Activated T-helper 2 cell treated with anti-CD3 and anti-CD28 coated beads, Interferon-gamma antibody, Interleukin-2, Interleukin-4, amounts not matched to agents 10 μg/mL and 5 μg/mL and 100 μg/mL, durations not matched to agents 14 hours and 24 hours and 36 hours (primary cell): ENCODE measurements around the gene TNNC2. TPM values are rescaled to one million over a fixed set of nuclear protein-coding genes. Genes with fewer than 3 reads are reported as not detected.
"Not testable (repeated sequence)": the region's sequence is repeated elsewhere in the genome, so short reads cannot be mapped to it uniquely, and the experiment has no call there.

Source experiments
- DNase-seq: peaks from one replicate; pipeline ENCODE4 v3.0.0; 2021; ENCODE audit warnings: low spot score
- H3K27ac Mint-ChIP-seq: one replicate; pipeline ENCODE4 v1.8.0; 2021; ENCODE audit warnings: mixed read lengths
- H3K27me3 Mint-ChIP-seq: one replicate; pipeline ENCODE4 v1.8.0; 2021; ENCODE audit warnings: low read depth, mixed read lengths
- H3K36me3 Mint-ChIP-seq: one replicate; pipeline ENCODE4 v1.8.0; 2021; ENCODE audit warnings: low read depth, mixed read lengths
- H3K4me1 Mint-ChIP-seq: one replicate; pipeline ENCODE4 v1.8.0; 2021; ENCODE audit warnings: low read depth, mixed read lengths
- H3K4me3 Mint-ChIP-seq: one replicate; pipeline ENCODE4 v1.8.0; 2021; ENCODE audit warnings: low read depth, mild to moderate bottlenecking, moderate library complexity, mixed read lengths
- H3K9me3 Mint-ChIP-seq: one replicate; pipeline ENCODE4 v1.8.0; 2021; ENCODE audit warnings: mixed read lengths
- intact Hi-C: fragments of 100-400 bp; cut with micrococcal nuclease; formaldehyde crosslinking; loops from one replicate; pipeline ENCODE4 v1.15.1; 2023
- total RNA-seq: library from RNA; stranded (reverse); gene quantifications from 2 replicates; pipeline ENCODE4 v1.2.3, GENCODE V29; 2022

The TNNC2 gene
- total RNA-seq, 1 donor from 2014 or later, result not detected

DNA sequence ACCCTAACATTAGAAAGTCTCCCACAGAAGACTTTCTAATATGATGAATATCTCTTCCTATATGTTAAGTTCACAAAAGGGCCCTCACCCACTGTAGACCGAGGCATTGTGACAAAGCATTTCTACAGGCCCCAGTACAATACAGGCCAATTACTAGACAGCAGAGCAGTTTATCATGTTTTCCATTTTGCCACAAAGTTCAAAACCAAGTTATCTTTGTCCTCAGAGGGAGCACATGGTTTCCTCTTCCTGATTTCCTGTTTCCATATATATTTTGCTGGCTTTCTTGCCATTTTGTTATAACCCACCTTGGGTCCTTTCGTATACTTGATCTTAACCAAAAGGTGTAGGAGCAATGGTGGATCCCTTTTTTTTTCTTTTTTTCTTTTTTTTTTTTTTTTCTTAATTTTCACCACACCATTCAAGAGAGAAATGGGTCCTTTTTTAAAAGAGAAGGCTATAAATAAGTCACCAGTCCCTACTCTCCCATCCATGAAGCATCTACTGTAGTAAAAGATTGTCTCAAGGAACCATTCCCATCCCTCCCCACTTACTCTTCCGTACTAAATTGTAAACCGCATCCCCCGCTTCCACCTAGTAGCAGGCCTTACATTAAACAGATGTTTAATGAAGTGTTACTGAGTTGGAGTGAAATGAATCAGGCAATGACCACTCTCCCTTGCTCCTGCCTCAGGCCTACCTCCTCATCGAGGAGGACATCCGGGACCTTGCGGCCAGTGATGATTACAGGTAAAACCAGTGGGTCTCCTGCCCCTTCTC lies 16.7 kb downstream of the TNNC2 start:
- Mint-ChIP-seq H3K4me3 (no peak overlapping the region), H3K36me3 (peaks cover 63% of the 10 kb centered on the region)
- intact Hi-C loops, result loop anchor here (5.0 kb wide), 2 partner anchors 47 to 77 kb away; partner anchors contain the start of genes ACOT8, SPATA25 and ZSWIM3

DNA sequence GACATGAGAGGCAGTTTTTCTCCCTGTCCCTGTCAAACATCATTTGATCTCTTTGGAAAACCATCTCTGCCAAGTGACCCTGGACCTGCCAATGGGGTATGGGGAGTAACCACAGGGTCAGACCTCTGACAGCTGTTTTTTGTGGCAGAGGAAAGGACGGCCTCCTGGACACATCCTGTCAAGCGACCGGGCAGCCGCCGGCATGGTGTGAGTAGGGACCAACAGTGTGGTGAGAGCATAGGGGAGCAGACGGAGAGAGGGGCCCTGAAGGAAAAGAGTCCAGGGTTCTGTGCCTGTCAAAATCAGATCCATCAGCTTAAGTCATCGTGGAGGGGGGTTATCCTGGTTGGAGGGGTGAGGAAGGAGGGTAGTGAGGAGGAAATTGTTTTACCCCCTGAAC lies 25.3 kb downstream of the TNNC2 start:
- Mint-ChIP-seq H3K4me3 (no peak overlapping the region), H3K27ac (no peak overlapping the region), H3K36me3 (peaks cover 49% of the 10 kb centered on the region), H3K4me1 (peaks cover 7% of the 10 kb centered on the region), H3K27me3 (no peaks in the 10 kb centered on the region), H3K9me3 (no peaks in the 10 kb centered on the region)
- no peak for DNase-seq
- intact Hi-C loops, result no loop called here

More for the DNA sequence above, 16.7 kb downstream of the TNNC2 start:
- Mint-ChIP-seq H3K4me1 (peaks cover 17% of the 10 kb centered on the region), H3K27me3 (no peaks in the 10 kb centered on the region), H3K9me3 (no peaks in the 10 kb centered on the region), H3K27ac (no peak overlapping the region)
- DNase-seq, result no peak

GRCh38 chr20:45798935-45799642 lies 28.0 kb downstream of the TNNC2 start:
- peak; percentile 49 for DNase-seq
- intact Hi-C loops, result loop anchor here (5.0 to 10.0 kb wide), 2 partner anchors 86 to 163 kb away; partner anchors contain the start of genes SPATA25 and ZSWIM1
- Mint-ChIP-seq H3K4me1 (peaks cover 11% of the 10 kb centered on the region), H3K4me3 (no peak overlapping the region), H3K36me3 (peaks cover 55% of the 10 kb centered on the region), H3K9me3 (no peaks in the 10 kb centered on the region), H3K27ac (peak overlapping the region; percentile 74), H3K27me3 (no peaks in the 10 kb centered on the region)

DNA sequence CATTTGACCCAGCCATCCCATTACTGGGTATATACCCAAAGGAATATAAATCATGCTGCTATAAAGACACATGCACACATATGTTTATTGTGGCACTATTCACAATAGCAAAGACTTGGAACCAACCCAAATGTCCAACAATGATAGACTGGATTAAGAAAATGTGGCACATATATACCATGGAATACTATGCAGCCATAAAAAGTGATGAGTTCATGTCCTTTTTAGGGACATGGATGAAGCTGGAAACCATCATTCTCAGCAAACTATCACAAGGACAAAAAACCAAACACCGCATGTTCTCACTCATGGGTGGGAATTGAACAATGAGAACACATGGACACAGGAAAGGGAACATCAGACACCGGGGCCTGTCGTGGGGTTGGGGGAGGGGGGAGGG lies 29.2 kb downstream of the TNNC2 start:
- peaks cover 12% of the 10 kb centered on the region for H3K4me1 Mint-ChIP-seq

DNA sequence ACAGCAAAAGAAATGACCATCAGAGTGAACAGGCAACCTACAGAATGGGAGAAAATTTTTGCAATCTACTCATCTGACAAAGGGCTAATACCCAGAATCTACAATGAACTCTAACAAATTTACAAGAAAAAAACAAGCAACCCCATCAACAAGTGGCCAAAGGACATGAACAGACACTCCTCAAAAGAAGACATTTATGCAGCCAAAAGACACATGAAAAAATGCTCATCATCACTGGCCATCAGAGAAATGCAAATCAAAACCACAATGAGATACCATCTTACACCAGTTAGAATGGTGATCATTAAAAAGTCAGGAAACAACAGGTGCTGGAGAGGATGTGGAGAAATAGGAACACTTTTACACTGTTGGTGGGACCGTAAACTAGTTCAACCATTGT lies 29.6 kb downstream of the TNNC2 start:
- H3K4me3 Mint-ChIP-seq, H3K27ac Mint-ChIP-seq, H3K9me3 Mint-ChIP-seq, H3K27me3 Mint-ChIP-seq, DNase-seq: not testable (repeated sequence)
- peaks cover 16% of the 10 kb centered on the region for H3K4me1 Mint-ChIP-seq
- peaks cover 46% of the 10 kb centered on the region for H3K36me3 Mint-ChIP-seq
- intact Hi-C loops, result loop anchor here (5.0 to 10.0 kb wide), 2 partner anchors 87 to 165 kb away; partner anchors contain the start of genes SPATA25 and ZSWIM1

More for the DNA sequence above, 29.2 kb downstream of the TNNC2 start:
- H3K27me3 Mint-ChIP-seq, H3K9me3 Mint-ChIP-seq, H3K27ac Mint-ChIP-seq, DNase-seq, H3K4me3 Mint-ChIP-seq: not testable (repeated sequence)
- H3K36me3 Mint-ChIP-seq, result peaks cover 50% of the 10 kb centered on the region
- intact Hi-C loops, result loop anchor here (5.0 to 10.0 kb wide), 2 partner anchors 87 to 164 kb away; partner anchors contain the start of genes SPATA25 and ZSWIM1

DNA sequence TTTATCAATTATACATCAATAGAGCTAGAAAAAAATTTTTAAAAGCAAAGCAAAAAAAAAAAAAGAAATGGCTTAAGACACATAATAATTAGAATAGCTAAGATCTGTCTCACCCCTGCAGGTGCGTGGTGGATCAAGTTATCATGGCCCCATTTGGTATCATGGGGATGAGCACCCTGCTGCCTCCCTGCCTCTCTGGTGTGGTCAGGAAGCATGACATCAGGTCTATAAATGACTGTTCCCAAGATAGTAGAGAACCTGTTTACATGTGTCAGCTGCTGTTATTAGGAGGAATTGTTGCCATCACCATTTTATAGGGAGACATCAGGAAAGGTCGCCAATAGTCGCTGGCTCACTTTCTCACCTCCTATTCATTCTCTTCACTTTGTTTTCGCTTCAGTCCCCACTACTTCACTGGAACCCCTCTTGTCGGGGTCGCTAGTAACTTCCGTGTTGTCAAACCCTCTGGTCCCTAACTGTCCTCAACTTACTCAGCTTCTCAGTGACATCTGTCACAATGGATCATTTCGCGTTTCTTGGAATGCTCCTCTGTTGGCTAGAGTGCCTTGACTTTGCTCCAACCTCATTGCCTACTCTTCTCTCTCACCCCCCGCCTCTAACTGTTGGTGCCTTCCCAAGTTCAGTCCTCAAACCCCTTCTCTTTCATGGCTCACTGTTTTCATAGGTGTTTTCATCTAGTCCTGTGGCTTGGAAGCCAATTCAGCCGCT lies 30.6 kb downstream of the TNNC2 start:
- Mint-ChIP-seq H3K27me3 (no peaks in the 10 kb centered on the region), H3K4me1 (peaks cover 18% of the 10 kb centered on the region), H3K27ac (no peak overlapping the region), H3K4me3 (no peak overlapping the region), H3K36me3 (peaks cover 36% of the 10 kb centered on the region), H3K9me3 (no peaks in the 10 kb centered on the region)
- no peak for DNase-seq
- intact Hi-C loops, result loop anchor here (5.0 to 10.0 kb wide), 2 partner anchors 88 to 166 kb away; partner anchors contain the start of genes SPATA25 and ZSWIM1

- H3K27me3 Mint-ChIP-seq, result no peaks in the 10 kb centered on the region
- H3K27ac Mint-ChIP-seq, result peak overlapping the region; percentile 35
- H3K9me3 Mint-ChIP-seq, result no peaks in the 10 kb centered on the region
- peaks cover 31% of the 10 kb centered on the region for H3K36me3 Mint-ChIP-seq
- intact Hi-C loops, result loop anchor here (1.0 to 10.0 kb wide), 2 partner anchors 92 to 143 kb away; partner anchors contain the start of genes SPATA25 and ZSWIM1
- H3K4me3 Mint-ChIP-seq, result peak overlapping the region; percentile 85
- H3K4me1 Mint-ChIP-seq, result peaks cover 13% of the 10 kb centered on the region
- no peak for DNase-seq
Measured at GRCh38 chr20:45792317-45793118, 34.6 kb downstream of the TNNC2 start.

GRCh38 chr20:45788351-45788750 lies 38.8 kb downstream of the TNNC2 start:
- Mint-ChIP-seq H3K4me1 (peaks cover 10% of the 10 kb centered on the region), H3K4me3 (no peak overlapping the region), H3K27ac (no peak overlapping the region), H3K9me3 (no peaks in the 10 kb centered on the region), H3K36me3 (no peaks in the 10 kb centered on the region), H3K27me3 (no peaks in the 10 kb centered on the region)
- DNase-seq, result no peak
- intact Hi-C loops, result no loop called here

- peaks cover 1% of the 10 kb centered on the region for H3K27me3 Mint-ChIP-seq
- DNase-seq, result no peak
- intact Hi-C loops, result no loop called here
- no peak overlapping the region for H3K27ac Mint-ChIP-seq
- no peak overlapping the region for H3K4me3 Mint-ChIP-seq
- H3K9me3 Mint-ChIP-seq, result no peaks in the 10 kb centered on the region
- H3K4me1 Mint-ChIP-seq, result peaks cover 15% of the 10 kb centered on the region
- no peaks in the 10 kb centered on the region for H3K36me3 Mint-ChIP-seq
Measured at GRCh38 chr20:45783656-45784294, 43.3 kb downstream of the TNNC2 start.

GRCh38 chr20:45782890-45783289 lies 44.2 kb downstream of the TNNC2 start:
- no peak for DNase-seq
- H3K4me1 Mint-ChIP-seq, result peaks cover 15% of the 10 kb centered on the region
- H3K36me3 Mint-ChIP-seq, result no peaks in the 10 kb centered on the region
- no peak overlapping the region for H3K4me3 Mint-ChIP-seq
- intact Hi-C loops, result no loop called here
- H3K27ac Mint-ChIP-seq, result no peak overlapping the region
- no peaks in the 10 kb centered on the region for H3K9me3 Mint-ChIP-seq
- H3K27me3 Mint-ChIP-seq, result peaks cover 1% of the 10 kb centered on the region

DNA sequence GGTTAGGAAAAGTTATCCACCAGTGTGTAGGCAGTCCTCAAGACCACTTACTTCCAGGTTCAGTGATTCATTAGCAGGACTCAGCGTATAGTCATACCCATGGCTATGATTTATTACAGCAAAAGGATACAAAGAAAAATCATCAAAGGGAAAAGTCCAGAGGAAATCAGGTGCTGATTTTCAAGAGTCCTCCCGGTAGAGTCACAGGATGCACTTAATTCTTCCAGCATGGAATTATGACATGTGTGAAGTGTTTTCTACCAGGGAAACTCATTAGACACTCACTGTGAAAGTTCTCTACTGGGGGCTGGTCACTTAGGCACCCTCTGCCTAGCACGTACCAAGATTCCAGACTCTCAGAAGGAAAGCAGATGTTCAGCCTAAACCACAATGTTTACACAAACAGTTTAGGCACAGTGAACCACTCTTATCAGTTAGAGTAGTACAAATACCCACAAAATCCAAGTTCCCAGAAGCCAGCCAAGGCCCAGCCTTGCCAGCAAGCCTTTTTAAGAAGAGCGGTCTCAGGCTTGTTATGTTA lies 45.7 kb downstream of the TNNC2 start:
- Mint-ChIP-seq H3K4me1 (peaks cover 15% of the 10 kb centered on the region), H3K36me3 (no peaks in the 10 kb centered on the region), H3K27me3 (peaks cover 1% of the 10 kb centered on the region), H3K9me3 (no peaks in the 10 kb centered on the region), H3K4me3 (no peak overlapping the region), H3K27ac (no peak overlapping the region)
- no peak for DNase-seq
- intact Hi-C loops, result no loop called here
